GM19099 (cell line): ENCODE measurements around the gene DNAJC5.

Source experiments
- POLR2A ChIP-seq: IDR thresholded peaks from 3 replicates; pipeline ENCODE4 v1.6.1; 2011; ENCODE audit warnings: low read depth; ENCODE audit not compliant: insufficient read length; ENCODE audit errors: extremely low read depth

Gene DNAJC5

DNA sequence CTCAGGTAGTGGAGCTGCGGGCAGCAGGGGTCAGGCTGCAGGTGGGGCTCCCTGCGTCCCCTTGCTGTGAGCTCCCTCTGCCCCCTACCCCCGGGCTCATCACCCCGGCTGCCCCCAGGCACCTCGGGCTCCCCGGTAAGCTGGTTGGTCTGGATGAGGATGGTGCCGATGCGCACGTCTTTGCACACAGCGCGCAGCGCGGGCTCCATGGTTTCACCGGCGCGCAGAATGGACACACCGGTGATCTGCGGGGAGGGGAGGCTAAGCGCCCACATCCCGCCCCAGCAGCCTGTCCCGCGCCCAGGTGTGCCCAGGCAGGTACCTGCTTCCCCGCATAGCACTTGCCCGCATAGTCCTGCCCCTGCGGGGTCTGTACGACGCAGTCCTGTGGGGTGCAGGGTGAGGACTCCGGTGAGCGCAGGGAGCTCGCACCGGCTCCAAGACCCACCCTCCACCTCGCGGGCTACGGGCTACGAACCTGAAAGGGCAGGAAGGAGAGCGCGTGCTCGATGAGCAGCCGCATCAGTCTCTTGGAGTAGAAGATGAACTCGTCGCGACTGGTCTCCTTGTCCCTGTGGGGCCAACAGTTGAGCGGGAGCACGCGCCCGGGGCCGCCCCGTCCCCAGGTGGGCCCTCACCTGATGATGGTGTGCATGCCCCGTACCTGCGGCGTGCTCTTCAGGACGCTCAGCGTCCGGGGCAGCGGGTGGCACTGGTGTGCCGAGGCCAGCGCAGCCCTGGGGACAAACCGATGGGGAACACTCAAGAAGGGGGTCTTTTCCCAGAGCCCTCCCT is 45.7 kb downstream of the DNAJC5 start:
- TF ChIP-seq POLR2A: no peak

DNA sequence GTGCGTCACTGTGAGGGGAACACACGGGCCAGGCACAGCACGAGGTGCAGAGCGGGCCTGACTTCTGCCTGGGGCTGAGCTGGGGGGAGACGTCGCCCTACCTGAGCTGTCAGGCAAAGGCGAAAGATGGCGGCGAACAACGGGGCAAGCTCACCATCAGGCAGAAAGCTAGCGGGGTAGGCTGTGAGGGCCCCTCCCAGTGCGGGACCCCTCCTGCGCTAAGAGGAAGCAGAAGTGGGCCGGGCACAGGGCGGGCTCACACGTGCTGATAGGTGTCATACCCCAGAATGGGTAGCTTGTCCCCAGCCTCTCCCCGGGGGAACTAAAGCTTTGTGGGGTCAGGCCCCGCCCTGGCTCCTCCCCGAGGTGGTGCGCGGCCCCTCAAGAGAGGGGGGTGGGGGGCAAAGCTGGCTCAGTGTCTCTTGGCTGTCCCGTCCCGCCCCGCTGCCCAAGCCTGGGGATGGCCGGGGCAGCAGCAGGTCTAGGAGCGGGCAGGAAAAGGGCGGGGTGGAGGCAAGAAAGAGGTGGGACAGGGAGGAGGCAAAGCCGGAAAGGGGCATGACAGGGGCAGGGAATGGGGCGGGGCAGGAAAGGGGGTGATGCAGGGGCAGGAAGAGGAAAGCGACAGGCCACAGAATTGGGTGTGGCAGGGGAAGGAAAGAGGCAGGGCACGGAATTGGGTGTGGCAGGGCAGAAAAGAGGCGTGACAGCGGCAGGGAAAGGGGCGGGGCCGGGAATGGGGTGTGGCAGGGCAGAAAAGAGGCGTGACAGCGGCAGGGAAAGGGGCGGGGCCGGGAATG is 46.6 kb downstream of the DNAJC5 start:
- TF ChIP-seq POLR2A: no peak

GRCh38 chr20:63942250-63942951 is 47.5 kb downstream of the DNAJC5 start:
- TF ChIP-seq POLR2A: no peak

GRCh38 chr20:63942969-63943807 is 48.3 kb downstream of the DNAJC5 start:
- TF ChIP-seq POLR2A: no peak

DNA sequence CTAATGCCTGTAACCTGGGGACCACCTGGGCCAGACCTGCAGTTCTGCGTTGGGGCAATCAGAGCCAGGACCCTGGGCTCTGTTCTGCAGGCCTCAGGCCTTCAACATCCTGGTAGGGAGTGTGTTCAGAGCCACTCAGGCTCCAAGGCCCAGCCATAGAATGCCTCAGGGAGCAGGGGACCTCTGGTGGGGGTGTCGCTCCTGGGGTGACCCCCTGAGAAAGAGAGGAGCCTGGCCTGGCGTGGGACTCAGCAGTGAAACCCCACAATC is 48.8 kb downstream of the DNAJC5 start:
- no peak for TF ChIP-seq POLR2A

GRCh38 chr20:63944078-63944941 is 49.4 kb downstream of the DNAJC5 start:
- TF ChIP-seq POLR2A: no peak

- TF ChIP-seq POLR2A: no peak
Observed at GRCh38 chr20:63945031-63945658, 50.2 kb downstream of the DNAJC5 start.

DNA sequence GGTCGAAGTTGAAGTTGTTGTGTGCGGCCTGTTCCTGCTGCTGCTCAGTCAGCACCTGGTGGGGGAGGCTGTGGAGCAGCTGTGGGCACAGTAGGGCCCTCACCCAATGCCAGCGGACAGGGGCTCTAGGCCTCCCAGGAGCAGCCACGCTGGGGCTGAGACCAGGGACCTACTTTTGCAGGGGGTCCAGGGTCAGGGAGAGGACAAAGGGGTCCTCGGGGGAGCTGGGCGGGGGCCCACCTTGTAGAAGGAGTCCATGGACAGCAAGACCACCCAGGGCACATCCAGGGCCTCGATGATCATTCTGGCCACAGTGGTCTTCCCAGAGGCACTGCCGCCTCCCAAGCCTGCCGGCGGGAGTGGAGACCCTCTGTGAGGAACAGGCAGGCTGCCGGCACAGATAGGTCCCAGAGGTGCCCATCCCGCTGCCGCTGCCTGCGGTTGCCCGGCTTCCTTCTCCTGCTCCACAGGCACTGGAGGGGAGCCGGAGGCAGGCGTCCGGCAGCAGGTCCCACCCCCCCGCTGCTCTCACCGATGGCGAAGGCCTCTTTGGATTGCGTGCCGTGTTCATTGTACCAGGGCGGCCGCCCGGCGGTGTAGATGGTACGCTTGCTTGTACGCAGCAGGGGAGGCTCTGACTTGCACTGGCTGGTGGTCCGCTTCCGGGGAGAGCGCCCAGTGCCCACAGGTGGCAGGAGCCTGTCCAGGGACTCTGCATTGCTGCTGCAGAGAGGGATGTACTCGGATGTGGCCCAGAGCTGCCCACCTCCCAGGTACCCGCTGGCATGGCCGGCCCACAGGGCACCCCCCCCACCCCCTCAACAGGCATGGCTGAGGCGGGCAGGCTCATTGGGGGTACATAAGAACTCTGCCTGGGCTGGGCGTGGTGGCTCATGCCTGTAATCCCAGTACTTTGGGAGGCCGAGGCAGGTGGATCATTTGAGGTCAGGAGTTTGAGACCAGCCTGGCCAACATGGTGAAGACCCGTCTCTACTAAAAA is 51.3 kb downstream of the DNAJC5 start:
- TF ChIP-seq POLR2A: no peak

DNA sequence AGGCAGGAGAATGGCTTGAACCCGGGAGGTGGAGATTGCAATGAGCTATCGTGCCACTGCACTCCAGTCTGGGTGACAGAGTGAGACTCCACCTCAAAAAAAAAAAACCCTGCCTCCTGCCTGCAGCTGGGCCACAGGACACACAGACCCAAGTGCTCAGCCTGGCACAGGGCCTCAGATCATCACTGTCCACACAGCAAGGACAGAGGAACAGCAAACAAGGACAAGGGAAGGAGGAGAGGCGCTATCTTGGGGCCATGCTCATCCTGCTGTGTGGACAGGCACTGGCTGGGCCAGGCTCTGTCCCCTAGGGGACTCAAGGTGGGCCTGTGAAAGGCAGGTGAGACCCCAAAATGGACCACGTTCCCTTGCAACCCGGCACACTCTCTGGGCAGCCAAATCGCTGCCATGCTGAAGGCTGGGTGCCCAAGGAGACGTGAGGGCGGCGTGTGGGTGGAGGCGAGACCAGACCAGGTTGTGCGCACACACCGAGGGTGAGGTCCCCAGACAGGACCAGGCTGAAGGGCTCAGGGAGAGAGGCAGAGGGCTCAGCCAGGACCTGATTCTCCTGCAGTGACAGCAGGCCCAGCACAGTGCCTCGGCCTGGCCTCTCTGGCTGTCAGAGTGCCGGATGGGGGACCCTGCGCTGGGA is 52.2 kb downstream of the DNAJC5 start:
- no peak for TF ChIP-seq POLR2A

GRCh38 chr20:63947638-63948456 is 52.9 kb downstream of the DNAJC5 start:
- no peak for TF ChIP-seq POLR2A
